Breast epithelium (tissue), 3 donors: ENCODE data around the gene TUBB1.

Experiments used
- POLR2A ChIP-seq: fragments of 450-650 bp; IDR thresholded peaks from one replicate; pipeline ENCODE4 v1.6.1; 2016; ENCODE audit warnings: antibody characterized with exemption, mild to moderate bottlenecking, moderate library complexity
- POLR2AphosphoS5 ChIP-seq, 3 donors: sonication (generic); formaldehyde crosslinking; IDR thresholded peaks; one replicate each; pipeline ENCODE4 v1.6.1; 2017; ENCODE audit warnings: antibody characterized with exemption in 3 of 3
- TF ChIP-seq, protein P1 (sequence below), 3 donors: fragments of 450-650 bp; IDR thresholded peaks; one replicate each; pipeline ENCODE4 v1.5.1; 2016 to 2017; ENCODE audit warnings: antibody characterized with exemption in 3 of 3, mild to moderate bottlenecking in 3 of 3, moderate library complexity in 3 of 3

DNA sequence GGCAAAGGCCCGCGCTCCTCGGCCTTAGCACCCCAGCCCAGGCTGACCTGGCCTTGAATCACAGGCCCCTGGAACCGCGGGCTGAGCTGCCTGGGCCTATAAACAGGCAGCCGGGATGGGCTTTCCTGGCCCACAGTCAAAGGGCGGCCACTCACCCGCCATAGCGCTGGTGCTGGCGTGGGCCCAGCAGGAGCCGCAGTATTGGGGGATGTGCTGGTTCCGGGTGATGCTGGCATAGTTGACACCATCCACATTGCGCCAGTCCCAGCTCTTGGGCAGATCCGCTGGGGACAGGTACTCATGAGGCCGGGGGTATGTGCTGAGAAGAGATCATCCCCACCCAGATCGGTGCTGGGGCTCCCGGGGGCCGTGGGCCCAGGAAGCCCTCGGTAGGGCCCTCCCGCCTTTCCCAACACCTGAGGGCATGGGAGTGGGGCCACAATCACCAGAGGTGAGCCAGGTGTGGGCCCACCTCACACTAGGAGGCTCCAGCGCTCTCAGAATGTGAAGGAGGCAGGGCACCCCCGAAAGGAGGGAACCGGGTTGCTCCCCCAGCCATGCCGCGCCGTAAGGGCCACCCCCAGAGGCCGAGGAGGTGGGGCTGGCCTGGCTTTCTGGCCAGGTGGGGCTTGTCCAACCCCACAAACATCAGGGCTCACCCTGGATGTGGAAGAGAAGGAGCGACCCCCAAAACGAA lies 12.9 kb upstream of the TUBB1 start:
- TF ChIP-seq, protein P1, sequence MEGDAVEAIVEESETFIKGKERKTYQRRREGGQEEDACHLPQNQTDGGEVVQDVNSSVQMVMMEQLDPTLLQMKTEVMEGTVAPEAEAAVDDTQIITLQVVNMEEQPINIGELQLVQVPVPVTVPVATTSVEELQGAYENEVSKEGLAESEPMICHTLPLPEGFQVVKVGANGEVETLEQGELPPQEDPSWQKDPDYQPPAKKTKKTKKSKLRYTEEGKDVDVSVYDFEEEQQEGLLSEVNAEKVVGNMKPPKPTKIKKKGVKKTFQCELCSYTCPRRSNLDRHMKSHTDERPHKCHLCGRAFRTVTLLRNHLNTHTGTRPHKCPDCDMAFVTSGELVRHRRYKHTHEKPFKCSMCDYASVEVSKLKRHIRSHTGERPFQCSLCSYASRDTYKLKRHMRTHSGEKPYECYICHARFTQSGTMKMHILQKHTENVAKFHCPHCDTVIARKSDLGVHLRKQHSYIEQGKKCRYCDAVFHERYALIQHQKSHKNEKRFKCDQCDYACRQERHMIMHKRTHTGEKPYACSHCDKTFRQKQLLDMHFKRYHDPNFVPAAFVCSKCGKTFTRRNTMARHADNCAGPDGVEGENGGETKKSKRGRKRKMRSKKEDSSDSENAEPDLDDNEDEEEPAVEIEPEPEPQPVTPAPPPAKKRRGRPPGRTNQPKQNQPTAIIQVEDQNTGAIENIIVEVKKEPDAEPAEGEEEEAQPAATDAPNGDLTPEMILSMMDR (IDR thresholded peaks at IDR 0.05): no peak
- TF ChIP-seq POLR2A (no peak), POLR2AphosphoS5 (IDR thresholded peaks at IDR 0.05) (no peak)
